SK-N-MC (cell line): ENCODE data around the gene RMDN3.

Source experiments
- EZH2 ChIP-seq: fragments of 200-600 bp; sonication (generic); IDR thresholded peaks from one replicate; pipeline ENCODE4 v1.6.1; 2017; ENCODE audit warnings: antibody characterized with exemption
- POLR2AphosphoS5 ChIP-seq: IDR thresholded peaks from 2 replicates; pipeline ENCODE4 v1.6.1; 2012; ENCODE audit warnings: mild to moderate bottlenecking, low read depth, low read length, borderline replicate concordance

DNA sequence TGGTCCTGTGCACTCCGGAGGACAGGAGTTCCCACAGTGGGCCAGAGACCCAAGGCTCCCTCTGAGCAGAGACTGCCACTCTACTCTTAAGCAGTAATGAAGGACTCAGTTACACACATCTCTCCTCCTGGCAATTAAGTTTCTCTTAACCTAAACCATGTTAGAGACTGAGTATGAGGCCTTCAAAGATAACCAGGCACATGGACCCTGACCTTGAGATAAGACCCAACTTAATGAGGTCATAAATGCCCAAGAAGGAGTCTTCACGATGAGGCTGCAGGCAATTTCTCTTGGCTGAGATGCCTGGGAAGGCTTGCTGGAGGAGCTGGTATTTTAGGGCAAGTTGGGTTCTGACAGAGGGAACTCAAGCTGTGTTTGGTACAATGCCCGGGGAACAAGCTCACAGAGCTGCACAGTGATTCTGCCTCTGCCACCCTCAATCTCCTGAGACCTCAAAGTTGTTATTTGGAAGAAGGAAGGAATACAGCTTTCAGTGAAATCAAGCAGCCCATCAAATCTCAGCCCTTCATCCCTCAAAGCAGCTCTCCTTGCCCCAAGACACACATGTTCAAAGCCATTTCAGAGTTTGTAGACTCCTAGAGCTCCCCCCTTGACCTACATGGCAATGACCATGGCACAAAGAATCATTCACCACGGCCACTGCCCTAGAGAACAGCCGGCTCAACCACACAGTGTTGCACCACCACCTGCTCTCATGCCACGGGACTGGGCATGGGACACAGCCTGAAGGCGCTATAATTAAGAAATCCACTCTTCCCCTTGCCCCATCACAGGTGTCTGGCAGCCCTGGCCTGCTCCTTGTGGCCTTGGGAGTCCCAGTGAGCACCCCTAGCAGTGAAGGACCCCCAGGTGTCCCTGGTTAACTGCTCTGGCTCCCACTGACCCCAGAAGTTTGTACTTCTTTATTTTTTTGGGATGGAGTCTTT, 7.1 kb downstream of the RMDN3 start:
- TF ChIP-seq EZH2 (no peak), POLR2AphosphoS5 (no peak)
